Nephron (organoid): Measurements from ENCODE around the gene SLC33A1.

Source experiments
- H3K27ac Mint-ChIP-seq, 3 experiments: 2 replicates each; pipeline ENCODE4 v1.8.0; 2020; ENCODE audit warnings: mixed read lengths in 3 of 3, mild to moderate bottlenecking in 2 of 3, moderate library complexity in 1 of 3
- H3K27me3 Mint-ChIP-seq: 2 replicates; pipeline ENCODE4 v1.8.0; 2021; ENCODE audit warnings: low read depth, mild to moderate bottlenecking, moderate library complexity, mixed read lengths
- H3K36me3 Mint-ChIP-seq: 2 replicates; pipeline ENCODE4 v1.8.0; 2020; ENCODE audit warnings: low read depth, mixed read lengths
- H3K4me1 Mint-ChIP-seq: 2 replicates; pipeline ENCODE4 v1.8.0; 2020; ENCODE audit warnings: mixed read lengths
- H3K4me3 Mint-ChIP-seq, 3 experiments: 2 replicates each; pipeline ENCODE4 v1.8.0; 2020; ENCODE audit warnings: mild to moderate bottlenecking in 3 of 3, mixed read lengths in 3 of 3, moderate library complexity in 2 of 3
- H3K9me3 Mint-ChIP-seq: 2 replicates; pipeline ENCODE4 v1.8.0; 2020; ENCODE audit warnings: mixed read lengths
- TF ChIP-seq, protein P1 (sequence below), 3 experiments: fragments of 200-600 bp; sonication (generic); IDR thresholded peaks; one replicate each; pipeline ENCODE4 v1.5.0; 2021; ENCODE audit warnings: antibody characterized with exemption in 3 of 3; ENCODE audit not compliant: unreplicated experiment in 3 of 3

Gene SLC33A1

DNA sequence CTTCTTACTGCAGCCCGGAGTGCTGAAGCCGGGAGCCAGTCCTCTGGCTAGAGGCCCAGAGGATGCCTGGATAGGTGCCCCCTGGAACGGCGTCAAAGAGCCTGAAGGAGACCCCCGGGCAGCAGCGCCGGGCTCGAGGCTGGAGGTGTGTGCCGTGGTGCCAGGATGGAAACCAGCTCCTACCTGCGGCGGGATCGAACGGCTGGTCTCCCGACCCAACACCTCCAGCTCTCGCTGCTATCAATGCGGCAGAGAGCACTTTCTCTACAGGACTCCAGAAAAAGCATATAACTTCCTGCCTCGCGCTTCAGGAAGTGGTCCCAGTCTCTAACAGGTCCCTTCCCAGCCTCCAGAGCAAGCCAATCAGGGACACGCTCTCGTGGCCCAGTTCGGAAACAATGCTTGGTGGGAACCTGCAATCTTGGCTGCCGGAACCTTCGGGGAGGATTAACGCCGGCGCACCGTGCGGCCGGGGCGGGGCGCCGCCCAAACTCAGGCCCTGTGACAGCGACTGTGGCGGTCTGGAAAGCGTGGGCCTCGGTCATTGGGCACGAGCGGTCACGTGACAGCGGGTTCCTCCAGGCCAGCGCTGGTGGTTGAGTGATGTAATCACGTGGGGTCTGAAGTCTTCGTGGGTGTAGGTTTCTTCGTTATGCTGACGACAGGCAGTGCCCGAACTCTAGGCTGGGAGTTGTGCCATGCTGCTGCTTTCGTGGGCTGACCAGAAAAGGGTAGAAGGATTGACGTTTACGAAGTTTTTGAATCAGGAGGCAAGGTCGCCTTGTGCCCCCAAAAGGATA is at the start of gene SLC33A1:
TSS of gene SLC33A1 (minus strand) at position 287 of the 800 bp plus-strand sequence. CDS start 430 bp downstream, outside the sequence.
- TF ChIP-seq, protein P1, sequence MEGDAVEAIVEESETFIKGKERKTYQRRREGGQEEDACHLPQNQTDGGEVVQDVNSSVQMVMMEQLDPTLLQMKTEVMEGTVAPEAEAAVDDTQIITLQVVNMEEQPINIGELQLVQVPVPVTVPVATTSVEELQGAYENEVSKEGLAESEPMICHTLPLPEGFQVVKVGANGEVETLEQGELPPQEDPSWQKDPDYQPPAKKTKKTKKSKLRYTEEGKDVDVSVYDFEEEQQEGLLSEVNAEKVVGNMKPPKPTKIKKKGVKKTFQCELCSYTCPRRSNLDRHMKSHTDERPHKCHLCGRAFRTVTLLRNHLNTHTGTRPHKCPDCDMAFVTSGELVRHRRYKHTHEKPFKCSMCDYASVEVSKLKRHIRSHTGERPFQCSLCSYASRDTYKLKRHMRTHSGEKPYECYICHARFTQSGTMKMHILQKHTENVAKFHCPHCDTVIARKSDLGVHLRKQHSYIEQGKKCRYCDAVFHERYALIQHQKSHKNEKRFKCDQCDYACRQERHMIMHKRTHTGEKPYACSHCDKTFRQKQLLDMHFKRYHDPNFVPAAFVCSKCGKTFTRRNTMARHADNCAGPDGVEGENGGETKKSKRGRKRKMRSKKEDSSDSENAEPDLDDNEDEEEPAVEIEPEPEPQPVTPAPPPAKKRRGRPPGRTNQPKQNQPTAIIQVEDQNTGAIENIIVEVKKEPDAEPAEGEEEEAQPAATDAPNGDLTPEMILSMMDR (IDR thresholded peaks at IDR 0.05; ENCODE audit: unreplicated experiment in 3 of 3) = no peak
- H3K4me3 Mint-ChIP-seq = peak within 1 kb of the TSS; percentile 97 to 100 (median 98)
- peaks cover 10% of the 10 kb centered on the region for H3K27me3 Mint-ChIP-seq
- H3K27ac Mint-ChIP-seq = peak within 1 kb of the TSS; percentile 96 to 98 (median 97)
- peaks cover 30% of the 10 kb centered on the region for H3K4me1 Mint-ChIP-seq
- peaks cover 4% of the 10 kb centered on the region for H3K36me3 Mint-ChIP-seq
- peaks cover 7% of the 10 kb centered on the region for H3K9me3 Mint-ChIP-seq

DNA sequence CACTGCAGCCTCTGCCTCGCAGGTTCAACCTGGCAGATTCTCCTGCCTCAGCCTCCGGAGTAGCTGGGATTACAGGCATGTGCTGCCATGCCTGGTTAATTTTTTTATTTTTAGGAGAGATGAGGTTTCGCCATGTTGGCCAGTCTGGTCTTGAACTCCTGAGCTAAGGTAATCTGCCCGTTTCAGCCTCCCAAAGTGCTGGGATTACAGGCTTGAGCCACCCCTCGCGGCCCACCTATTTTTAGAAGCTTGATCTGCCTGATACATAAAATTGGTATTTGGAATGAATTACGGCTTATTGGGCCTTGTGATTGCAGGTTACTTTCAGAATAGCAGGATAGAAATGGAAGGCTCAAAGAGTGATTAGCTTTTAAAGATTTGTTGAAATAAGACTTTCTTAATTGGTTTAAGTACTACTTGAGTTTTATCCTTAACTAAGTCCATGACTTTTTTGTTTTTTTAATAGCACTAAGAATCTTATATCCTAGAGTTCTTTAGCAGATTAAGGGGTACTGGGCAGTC is 41.2 kb upstream of the SLC33A1 start:
- Mint-ChIP-seq H3K36me3 (peaks cover 60% of the 10 kb centered on the region), H3K4me3 (no peak overlapping the region), H3K27ac (no peak overlapping the region), H3K4me1 (peaks cover 3% of the 10 kb centered on the region), H3K9me3 (no peaks in the 10 kb centered on the region), H3K27me3 (no peaks in the 10 kb centered on the region)
- TF ChIP-seq, protein P1 (IDR thresholded peaks at IDR 0.05; ENCODE audit: unreplicated experiment in 3 of 3) = no peak

DNA sequence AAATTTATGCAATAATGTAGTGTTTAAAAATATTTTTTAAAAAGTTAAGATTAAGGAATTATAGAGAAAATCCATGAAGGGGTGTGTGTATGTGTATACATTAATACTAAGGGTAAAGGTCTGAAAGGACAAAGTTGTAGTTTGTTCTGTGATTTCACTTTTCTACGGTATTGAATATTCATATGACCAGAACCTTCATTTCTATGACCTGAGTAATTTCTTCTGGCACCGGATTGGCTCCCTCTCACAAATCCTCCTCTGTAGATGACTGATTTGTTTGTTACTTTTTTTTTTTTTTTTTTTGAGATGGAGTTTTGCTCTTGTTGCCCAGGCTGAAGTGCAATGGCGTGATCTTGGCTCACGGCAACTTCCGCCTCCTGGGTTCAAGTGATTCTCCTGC is 37.1 kb upstream of the SLC33A1 start:
- Mint-ChIP-seq H3K27me3 (no peaks in the 10 kb centered on the region), H3K9me3 (no peaks in the 10 kb centered on the region), H3K27ac (no peak overlapping the region), H3K4me1 (peaks cover 17% of the 10 kb centered on the region), H3K4me3 (no peak overlapping the region), H3K36me3 (peaks cover 31% of the 10 kb centered on the region)
- TF ChIP-seq, protein P1 (IDR thresholded peaks at IDR 0.05; ENCODE audit: unreplicated experiment in 3 of 3) = no peak

DNA sequence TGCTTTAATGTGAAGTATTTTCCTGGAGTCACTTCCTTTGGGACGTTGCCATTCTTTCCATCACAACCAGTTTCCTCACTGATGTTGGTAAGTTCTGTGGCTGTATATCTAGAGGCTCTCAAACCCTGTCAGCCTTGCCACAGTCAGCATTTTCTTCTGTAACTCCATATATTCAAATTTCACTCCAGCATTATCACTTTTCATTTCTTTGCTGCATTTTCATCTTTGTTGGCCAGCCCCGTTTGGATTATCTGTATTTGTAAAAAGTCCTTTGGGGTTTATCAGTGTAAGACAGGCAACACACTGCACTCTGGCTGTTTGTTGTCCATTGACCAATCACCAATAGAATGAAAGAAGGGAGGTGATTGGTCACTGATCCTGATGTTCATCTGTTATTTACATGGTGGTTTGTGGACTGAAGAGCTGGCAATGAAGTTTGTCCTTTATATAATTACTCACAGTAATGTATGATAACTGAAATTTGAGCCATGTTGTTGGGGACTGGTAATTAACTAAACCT is 36.5 kb upstream of the SLC33A1 start:
- peaks cover 17% of the 10 kb centered on the region for H3K4me1 Mint-ChIP-seq
- peak overlapping the region in 2 of 3 experiments; percentile 9 to 79 for H3K27ac Mint-ChIP-seq
- H3K36me3 Mint-ChIP-seq = peaks cover 28% of the 10 kb centered on the region
- no peak overlapping the region for H3K4me3 Mint-ChIP-seq
- H3K27me3 Mint-ChIP-seq = no peaks in the 10 kb centered on the region
- TF ChIP-seq, protein P1 (IDR thresholded peaks at IDR 0.05; ENCODE audit: unreplicated experiment in 3 of 3) = no peak
- no peaks in the 10 kb centered on the region for H3K9me3 Mint-ChIP-seq

DNA sequence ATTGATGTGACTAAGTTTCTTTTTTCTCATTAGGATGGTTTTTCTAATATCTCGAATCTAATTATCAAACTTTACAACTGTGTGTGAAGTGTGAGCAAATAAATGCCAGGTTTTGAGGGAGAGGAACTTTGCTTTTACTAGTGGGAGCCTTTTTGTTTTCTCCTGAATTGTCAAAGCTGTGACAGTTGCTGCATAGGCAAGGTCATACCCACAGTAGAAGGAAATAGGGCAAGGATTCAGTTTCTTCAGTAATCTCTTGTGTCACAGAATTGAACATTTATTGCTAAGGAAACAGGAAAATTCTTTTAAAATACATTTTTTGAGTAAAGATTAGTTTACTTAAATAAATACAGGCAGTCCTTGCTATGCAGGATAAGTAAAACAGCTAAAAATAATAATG is 35.7 kb upstream of the SLC33A1 start:
- Mint-ChIP-seq H3K4me3 (no peak overlapping the region), H3K4me1 (peaks cover 18% of the 10 kb centered on the region), H3K27ac (peak overlapping the region; percentile 10 to 49 (median 12)), H3K27me3 (no peaks in the 10 kb centered on the region), H3K9me3 (no peaks in the 10 kb centered on the region), H3K36me3 (peaks cover 20% of the 10 kb centered on the region)
- TF ChIP-seq, protein P1 (IDR thresholded peaks at IDR 0.05; ENCODE audit: unreplicated experiment in 3 of 3) = no peak
